SK-N-SH treated with all-trans-retinoic acid at 6 μM for 48 hours (cell line): ENCODE data around the gene ZFYVE21.
"Not testable (repeated sequence)": the region's sequence is repeated elsewhere in the genome, so short reads cannot be mapped to it uniquely, and the experiment has no call there.

ENCODE experiments used
- ATAC-seq: fragments of 200-7000 bp; cut with Tn5 transposase; 3 replicates; pipeline ENCODE4 v1.9.1; 2020; ENCODE audit warnings: mild to moderate bottlenecking, moderate library complexity
- ARNTL ChIP-seq: fragments of 450-650 bp; formaldehyde crosslinking; IDR thresholded peaks from 2 replicates; pipeline ENCODE4 v1.5.0; 2020; ENCODE audit warnings: low read depth, mild to moderate bottlenecking, moderate library complexity, borderline replicate concordance
- BACH2 ChIP-seq: fragments of 250-450 bp; sonication (Bioruptor Pico); IDR thresholded peaks from 2 replicates; pipeline ENCODE4 v1.9.0; 2021; ENCODE audit warnings: mild to moderate bottlenecking, borderline replicate concordance
- CSDC2 ChIP-seq: fragments of 250-450 bp; sonication (Bioruptor Pico); IDR thresholded peaks from 2 replicates; pipeline ENCODE4 v1.5.0; 2020; ENCODE audit warnings: mild to moderate bottlenecking, moderate library complexity
- CSRNP3 ChIP-seq: fragments of 250-450 bp; sonication (Bioruptor Pico); IDR thresholded peaks from 2 replicates; pipeline ENCODE4 v1.5.1; 2021; ENCODE audit warnings: mild to moderate bottlenecking, moderate library complexity
- ESRRG ChIP-seq: fragments of 250-450 bp; sonication (Bioruptor Pico); IDR thresholded peaks from 2 replicates; pipeline ENCODE4 v1.6.1; 2021; ENCODE audit warnings: mild to moderate bottlenecking
- GLIS3 ChIP-seq: fragments of 250-450 bp; sonication (Bioruptor Pico); IDR thresholded peaks from 2 replicates; pipeline ENCODE4 v1.5.0; 2020; ENCODE audit warnings: mild to moderate bottlenecking, moderate library complexity
- ISL1 ChIP-seq: fragments of 250-450 bp; sonication (Bioruptor Pico); IDR thresholded peaks from 2 replicates; pipeline ENCODE4 v2.1.2; 2022; ENCODE audit warnings: mild to moderate bottlenecking, moderate library complexity
- POU6F1 ChIP-seq: fragments of 250-450 bp; sonication (Bioruptor Pico); IDR thresholded peaks from 2 replicates; pipeline ENCODE4 v1.8.0; 2021; ENCODE audit warnings: low read depth, mild to moderate bottlenecking, moderate library complexity, borderline replicate concordance
- PPARA ChIP-seq: fragments of 250-450 bp; sonication (Bioruptor Pico); IDR thresholded peaks from 2 replicates; pipeline ENCODE4 v1.5.0; 2020; ENCODE audit warnings: mild to moderate bottlenecking, borderline replicate concordance
- RARB ChIP-seq: fragments of 250-450 bp; sonication (Bioruptor Pico); IDR thresholded peaks from 2 replicates; pipeline ENCODE4 v1.8.0; 2021; ENCODE audit warnings: mild to moderate bottlenecking, moderate library complexity
- SNAI2 ChIP-seq: fragments of 250-450 bp; sonication (Bioruptor Pico); IDR thresholded peaks from 2 replicates; pipeline ENCODE4 v1.5.0; 2020; ENCODE audit warnings: mild to moderate bottlenecking, moderate library complexity
- TCF4 ChIP-seq: fragments of 250-450 bp; sonication (Bioruptor Pico); IDR thresholded peaks from 2 replicates; pipeline ENCODE4 v1.8.0; 2021; ENCODE audit warnings: mild to moderate bottlenecking, moderate library complexity, borderline replicate concordance
- TOX ChIP-seq: fragments of 250-450 bp; sonication (Bioruptor Pico); IDR thresholded peaks from 2 replicates; pipeline ENCODE4 v1.8.0; 2021; ENCODE audit warnings: mild to moderate bottlenecking, moderate library complexity, borderline replicate concordance
- ZC3H10 ChIP-seq: fragments of 250-450 bp; sonication (Bioruptor Pico); IDR thresholded peaks from 2 replicates; pipeline ENCODE4 v1.5.1; 2021; ENCODE audit warnings: mild to moderate bottlenecking, moderate library complexity
- ZFP3 ChIP-seq: fragments of 250-450 bp; sonication (Bioruptor Pico); IDR thresholded peaks from 2 replicates; pipeline ENCODE4 v1.5.0; 2020; ENCODE audit warnings: mild to moderate bottlenecking, moderate library complexity
- ZNF565 ChIP-seq: fragments of 450-650 bp; formaldehyde crosslinking; conservative IDR thresholded peaks from 2 replicates; pipeline ENCODE4 v1.5.0; 2020; ENCODE audit warnings: low read depth, mild to moderate bottlenecking, moderate library complexity
- ZNF70 ChIP-seq: fragments of 450-650 bp; formaldehyde crosslinking; IDR thresholded peaks from 2 replicates; pipeline ENCODE4 v1.5.0; 2020; ENCODE audit warnings: mild to moderate bottlenecking, moderate library complexity
- TF ChIP-seq, protein P1 (sequence below): fragments of 250-450 bp; sonication (Bioruptor Pico); IDR thresholded peaks from 2 replicates; pipeline ENCODE4 v1.5.1; 2020; ENCODE audit warnings: low read depth, mild to moderate bottlenecking, moderate library complexity
- TF ChIP-seq, protein P2 (sequence below): fragments of 250-450 bp; sonication (Bioruptor Pico); IDR thresholded peaks from 2 replicates; pipeline ENCODE4 v1.5.0; 2020; ENCODE audit warnings: mild to moderate bottlenecking, moderate library complexity

ZFYVE21 gene

GRCh38 chr14:103770902-103771301, 55.3 kb downstream of the ZFYVE21 start:
- no peak for TF ChIP-seq CSDC2 (CRISPR knock-in tag)
- TF ChIP-seq PPARA: no peak
- TF ChIP-seq, protein P1, sequence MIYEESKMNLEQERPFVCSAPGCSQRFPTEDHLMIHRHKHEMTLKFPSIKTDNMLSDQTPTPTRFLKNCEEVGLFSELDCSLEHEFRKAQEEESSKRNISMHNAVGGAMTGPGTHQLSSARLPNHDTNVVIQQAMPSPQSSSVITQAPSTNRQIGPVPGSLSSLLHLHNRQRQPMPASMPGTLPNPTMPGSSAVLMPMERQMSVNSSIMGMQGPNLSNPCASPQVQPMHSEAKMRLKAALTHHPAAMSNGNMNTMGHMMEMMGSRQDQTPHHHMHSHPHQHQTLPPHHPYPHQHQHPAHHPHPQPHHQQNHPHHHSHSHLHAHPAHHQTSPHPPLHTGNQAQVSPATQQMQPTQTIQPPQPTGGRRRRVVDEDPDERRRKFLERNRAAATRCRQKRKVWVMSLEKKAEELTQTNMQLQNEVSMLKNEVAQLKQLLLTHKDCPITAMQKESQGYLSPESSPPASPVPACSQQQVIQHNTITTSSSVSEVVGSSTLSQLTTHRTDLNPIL: no peak
- no peak for TF ChIP-seq ZNF70 (CRISPR knock-in tag)
- no peak for TF ChIP-seq GLIS3 (CRISPR knock-in tag)
- no peak for TF ChIP-seq ZFP3 (CRISPR knock-in tag)
- no peak for TF ChIP-seq ARNTL (CRISPR knock-in tag)
- no peak for TF ChIP-seq POU6F1 (CRISPR knock-in tag)
- no peak for TF ChIP-seq SNAI2 (CRISPR knock-in tag)
- TF ChIP-seq TCF4: no peak
- no peak for ATAC-seq

DNA sequence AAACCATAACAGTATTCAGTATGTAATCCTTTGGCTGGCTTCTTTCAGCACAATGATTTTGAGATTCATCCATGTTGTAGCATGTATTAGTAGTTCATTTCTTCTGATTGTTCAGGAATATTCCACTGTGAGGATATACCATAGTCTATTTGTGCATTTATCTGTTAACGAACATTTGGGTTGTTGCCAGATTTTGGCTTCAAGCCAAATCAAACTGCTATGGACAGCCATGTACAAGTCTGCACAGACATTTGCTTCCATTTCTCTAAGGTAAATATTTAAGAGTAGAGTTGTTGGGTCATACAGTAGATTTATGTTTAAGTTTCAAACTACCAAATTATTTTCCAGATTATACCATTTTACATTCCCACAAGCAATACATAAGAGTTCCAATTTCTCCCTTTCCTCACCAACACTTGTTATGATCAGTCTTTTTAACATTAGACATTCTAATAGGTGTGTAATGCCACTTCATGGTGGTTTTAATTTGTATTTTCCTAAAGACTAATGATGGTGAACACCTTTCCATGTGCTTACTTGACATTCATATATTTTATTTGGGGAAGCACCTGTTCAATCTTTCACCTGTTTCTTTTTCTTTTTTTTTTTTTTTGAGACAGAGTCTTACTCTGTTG, 56.6 kb downstream of the ZFYVE21 start:
- TF ChIP-seq ZNF565: no peak
- TF ChIP-seq, protein P1: no peak
- no peak for TF ChIP-seq ZC3H10 (CRISPR knock-in tag)
- TF ChIP-seq BACH2 (CRISPR knock-in tag): no peak
- no peak for TF ChIP-seq TOX (CRISPR knock-in tag)
- TF ChIP-seq RARB (CRISPR knock-in tag): no peak
- no peak for TF ChIP-seq GLIS3 (CRISPR knock-in tag)
- TF ChIP-seq, all 23 proteins: peak for 0
- ATAC-seq: no peak

DNA sequence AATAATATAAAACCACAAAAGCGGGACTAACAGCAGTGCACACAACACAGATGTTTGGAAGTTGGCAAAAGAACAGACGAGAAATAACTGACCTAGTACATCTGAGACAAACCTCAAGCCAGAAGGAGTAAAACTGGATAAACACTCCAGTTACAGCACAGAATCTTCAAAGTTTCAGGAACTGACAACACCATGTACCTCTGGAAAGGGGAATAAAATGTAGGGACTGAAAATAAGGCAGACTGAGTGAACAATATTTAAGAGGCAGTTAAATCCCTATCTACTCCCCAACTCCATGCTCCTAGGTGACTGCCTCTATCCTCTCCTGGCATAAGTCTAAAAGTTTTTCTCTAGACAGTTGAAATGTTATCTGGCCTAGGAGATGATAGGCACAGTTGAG, 57.9 kb downstream of the ZFYVE21 start:
- ATAC-seq: no peak
- no peak for TF ChIP-seq CSDC2 (CRISPR knock-in tag)
- no peak for TF ChIP-seq ARNTL (CRISPR knock-in tag)
- TF ChIP-seq ZC3H10 (CRISPR knock-in tag): no peak
- TF ChIP-seq ZFP3 (CRISPR knock-in tag): no peak
- TF ChIP-seq, protein P2, sequence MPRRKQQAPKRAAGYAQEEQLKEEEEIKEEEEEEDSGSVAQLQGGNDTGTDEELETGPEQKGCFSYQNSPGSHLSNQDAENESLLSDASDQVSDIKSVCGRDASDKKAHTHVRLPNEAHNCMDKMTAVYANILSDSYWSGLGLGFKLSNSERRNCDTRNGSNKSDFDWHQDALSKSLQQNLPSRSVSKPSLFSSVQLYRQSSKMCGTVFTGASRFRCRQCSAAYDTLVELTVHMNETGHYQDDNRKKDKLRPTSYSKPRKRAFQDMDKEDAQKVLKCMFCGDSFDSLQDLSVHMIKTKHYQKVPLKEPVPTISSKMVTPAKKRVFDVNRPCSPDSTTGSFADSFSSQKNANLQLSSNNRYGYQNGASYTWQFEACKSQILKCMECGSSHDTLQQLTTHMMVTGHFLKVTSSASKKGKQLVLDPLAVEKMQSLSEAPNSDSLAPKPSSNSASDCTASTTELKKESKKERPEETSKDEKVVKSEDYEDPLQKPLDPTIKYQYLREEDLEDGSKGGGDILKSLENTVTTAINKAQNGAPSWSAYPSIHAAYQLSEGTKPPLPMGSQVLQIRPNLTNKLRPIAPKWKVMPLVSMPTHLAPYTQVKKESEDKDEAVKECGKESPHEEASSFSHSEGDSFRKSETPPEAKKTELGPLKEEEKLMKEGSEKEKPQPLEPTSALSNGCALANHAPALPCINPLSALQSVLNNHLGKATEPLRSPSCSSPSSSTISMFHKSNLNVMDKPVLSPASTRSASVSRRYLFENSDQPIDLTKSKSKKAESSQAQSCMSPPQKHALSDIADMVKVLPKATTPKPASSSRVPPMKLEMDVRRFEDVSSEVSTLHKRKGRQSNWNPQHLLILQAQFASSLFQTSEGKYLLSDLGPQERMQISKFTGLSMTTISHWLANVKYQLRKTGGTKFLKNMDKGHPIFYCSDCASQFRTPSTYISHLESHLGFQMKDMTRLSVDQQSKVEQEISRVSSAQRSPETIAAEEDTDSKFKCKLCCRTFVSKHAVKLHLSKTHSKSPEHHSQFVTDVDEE (CRISPR knock-in tag): no peak
- no peak for TF ChIP-seq CSRNP3 (CRISPR knock-in tag)
- TF ChIP-seq, protein P1: no peak

GRCh38 chr14:103775506-103775905, 59.9 kb downstream of the ZFYVE21 start:
- no peak for TF ChIP-seq TOX (CRISPR knock-in tag)
- TF ChIP-seq ISL1 (CRISPR knock-in tag): no peak
- TF ChIP-seq GLIS3 (CRISPR knock-in tag): no peak
- no peak for TF ChIP-seq BACH2 (CRISPR knock-in tag)
- TF ChIP-seq ESRRG (CRISPR knock-in tag): no peak
- ATAC-seq: no peak

DNA sequence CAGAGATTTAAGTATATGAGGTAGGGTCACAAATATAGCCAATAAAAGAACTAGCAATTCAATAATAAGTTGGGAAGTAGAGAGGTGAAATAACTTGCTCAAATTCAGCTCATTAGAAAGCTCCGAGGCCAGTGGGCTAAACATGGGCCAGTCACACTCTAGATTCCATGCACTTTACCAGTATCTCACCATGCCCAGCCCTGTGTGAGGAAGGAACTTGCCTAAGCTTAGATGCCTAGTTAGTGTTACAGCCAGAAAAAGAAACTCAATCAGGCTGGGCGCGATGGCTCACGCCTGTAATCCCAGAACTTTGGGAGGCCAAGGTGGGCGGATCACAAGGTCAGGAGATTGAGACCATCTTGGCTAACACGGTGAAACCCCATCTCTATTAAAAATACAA, 60.7 kb downstream of the ZFYVE21 start:
- ATAC-seq: not testable (repeated sequence)
